ENCODE results near the gene CNTN6. TPM values are rescaled to one million over a fixed set of nuclear protein-coding genes. Genes with fewer than 3 reads are reported as not detected.

The CNTN6 gene
- total and polyA plus RNA-seq, 4 donors = 0.01 to 0.05 TPM; not detected in 2

DNA sequence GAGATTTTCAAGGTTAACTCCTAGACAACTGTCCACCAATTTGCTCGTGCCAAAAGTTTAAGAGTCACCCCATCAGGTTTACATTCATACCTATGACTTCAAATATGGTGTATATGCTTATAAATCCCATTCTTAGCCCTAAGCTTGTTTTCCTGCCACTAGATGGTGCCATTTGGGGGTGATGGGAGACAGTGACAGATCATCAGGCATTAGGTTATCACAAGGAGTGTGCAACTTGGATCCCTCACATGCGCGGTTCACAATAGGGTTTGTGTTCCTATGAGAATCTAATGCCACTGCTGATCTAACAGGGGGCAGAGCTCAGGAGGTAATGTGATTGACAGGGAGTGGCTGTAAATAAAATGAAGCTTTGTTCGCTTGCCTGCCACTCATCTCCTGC is 182.7 kb downstream of the CNTN6 start:
- Histone ChIP-seq H3K9me3 (ENCODE audit: control insufficient read depth in 4 of 4, low read length in 3 of 4) (no peaks in the 10 kb centered on the region), H3K9ac (ENCODE audit: low read depth in 1 of 2, low read length in 2 of 2) (no peak overlapping the region), H3K4me3 (ENCODE audit: low read depth in 1 of 3, low read length in 3 of 3) (no peak overlapping the region), H3K4me1 (ENCODE audit: control insufficient read depth in 4 of 4, insufficient read depth in 4 of 4, low read length in 3 of 4) (no peaks in the 10 kb centered on the region), H3K27ac (ENCODE audit: low read depth in 1 of 2, low read length in 2 of 2) (no peak overlapping the region), H3K36me3 (ENCODE audit: control insufficient read depth in 4 of 4, insufficient read depth in 3 of 4, low read depth in 1 of 4, low read length in 3 of 4) (no peaks in the 10 kb centered on the region), H3K27me3 (ENCODE audit: control insufficient read depth in 4 of 4, insufficient read depth in 4 of 4, low read length in 3 of 4) (no peaks in the 10 kb centered on the region)
- DNase-seq (ENCODE audit: low spot score) = no peak
- TF ChIP-seq GABPA (IDR thresholded peaks at IDR 0.05 in 1 of 2, conservative IDR thresholded peaks at IDR 0.05 in 1 of 2) (no peak), RAD21 (IDR thresholded peaks at IDR 0.05) (peak; percentile 26 to 62), CTCF (IDR thresholded peaks at IDR 0.05; ENCODE audit: low read depth, low read length, missing input control) (peak; percentile 4)
- WGBS = 61% methylated on average over 4 of the region's 4 CpGs

DNA sequence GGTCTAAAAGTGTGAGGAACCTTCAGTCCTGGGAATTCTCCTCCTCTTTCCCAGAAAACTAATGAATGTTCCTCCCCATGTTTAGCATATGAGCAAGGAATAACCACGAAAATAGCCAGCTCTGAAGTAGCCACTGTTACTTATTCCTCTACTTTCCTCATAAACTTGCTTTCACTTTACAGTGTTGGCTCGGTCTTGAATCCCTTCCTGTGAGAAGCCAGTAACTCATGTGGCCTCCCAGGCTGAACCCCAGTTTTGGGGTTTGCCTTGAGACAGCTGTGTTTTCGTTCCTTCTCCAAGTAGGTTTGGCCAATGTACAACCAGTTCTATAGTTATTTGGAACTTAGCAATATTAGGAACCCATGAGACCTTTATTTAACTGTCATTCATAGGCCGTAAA is 195.0 kb downstream of the CNTN6 start:
- H3K27ac ChIP-seq (ENCODE audit: low read depth in 1 of 2, low read length in 2 of 2) = no peak overlapping the region
- H3K4me1 ChIP-seq (ENCODE audit: control insufficient read depth in 4 of 4, insufficient read depth in 4 of 4, low read length in 3 of 4) = no peaks in the 10 kb centered on the region
- H3K4me3 ChIP-seq (ENCODE audit: low read depth in 1 of 3, low read length in 3 of 3) = no peak overlapping the region
- DNase-seq (ENCODE audit: low spot score) = no peak
- WGBS = 62% methylated on average over 4 of the region's 4 CpGs
- H3K27me3 ChIP-seq (ENCODE audit: control insufficient read depth in 4 of 4, insufficient read depth in 4 of 4, low read length in 3 of 4) = no peaks in the 10 kb centered on the region
- no peak for TF ChIP-seq NR2F2 (IDR thresholded peaks at IDR 0.05)
- TF ChIP-seq JUND (IDR thresholded peaks at IDR 0.05) = no peak
- no peak for TF ChIP-seq HNF4G (IDR thresholded peaks at IDR 0.05)
- TF ChIP-seq YY1 (IDR thresholded peaks at IDR 0.05) = no peak
- TF ChIP-seq FOXA1 (IDR thresholded peaks at IDR 0.05) = no peak
- TF ChIP-seq HNF4A (conservative IDR thresholded peaks at IDR 0.05) = no peak
- TF ChIP-seq, protein P1, sequence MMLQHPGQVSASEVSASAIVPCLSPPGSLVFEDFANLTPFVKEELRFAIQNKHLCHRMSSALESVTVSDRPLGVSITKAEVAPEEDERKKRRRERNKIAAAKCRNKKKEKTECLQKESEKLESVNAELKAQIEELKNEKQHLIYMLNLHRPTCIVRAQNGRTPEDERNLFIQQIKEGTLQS (IDR thresholded peaks at IDR 0.05) = no peak
- no peak for TF ChIP-seq FOXA2 (IDR thresholded peaks at IDR 0.05)
- no peak for TF ChIP-seq RXRA (IDR thresholded peaks at IDR 0.05)
- H3K36me3 ChIP-seq (ENCODE audit: control insufficient read depth in 4 of 4, insufficient read depth in 3 of 4, low read depth in 1 of 4, low read length in 3 of 4) = no peaks in the 10 kb centered on the region
- H3K9me3 ChIP-seq (ENCODE audit: control insufficient read depth in 4 of 4, low read length in 3 of 4) = no peaks in the 10 kb centered on the region
- no peak overlapping the region for H3K9ac ChIP-seq (ENCODE audit: low read depth in 1 of 2, low read length in 2 of 2)

DNA sequence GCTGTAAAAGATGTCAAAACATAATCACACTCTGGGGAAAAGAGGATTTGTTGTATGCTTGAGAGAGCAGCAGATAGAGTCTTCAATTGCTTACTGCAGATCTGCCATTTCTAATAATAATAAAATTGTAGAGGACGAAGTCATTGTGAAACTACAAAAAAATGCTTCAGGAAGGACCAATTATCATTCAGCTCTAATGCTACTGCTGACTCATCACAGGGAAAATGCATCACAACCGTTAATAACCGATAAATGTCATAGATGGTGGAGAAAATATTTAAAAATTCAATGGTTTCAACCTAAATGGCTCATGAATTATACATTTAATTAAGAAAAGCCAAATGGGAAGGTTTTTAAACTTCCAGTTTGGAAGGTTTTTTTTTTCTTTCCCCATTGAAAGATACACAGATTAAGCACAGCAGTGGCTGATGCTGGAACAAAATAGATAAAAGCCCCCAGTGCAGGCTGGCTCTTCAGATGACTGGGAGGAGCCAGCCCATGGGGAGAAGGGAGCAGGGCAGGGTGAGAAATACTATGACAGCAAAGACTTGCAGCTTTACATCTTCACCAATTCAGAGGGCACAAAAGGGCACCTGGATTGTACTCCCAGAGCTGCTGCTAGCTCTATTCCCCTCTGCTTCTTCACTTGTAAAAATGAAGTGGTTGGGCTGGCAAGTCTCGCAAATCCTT is 196.1 kb downstream of the CNTN6 start:
- Histone ChIP-seq H3K9me3 (ENCODE audit: control insufficient read depth in 4 of 4, low read length in 3 of 4) (no peaks in the 10 kb centered on the region), H3K4me1 (ENCODE audit: control insufficient read depth in 4 of 4, insufficient read depth in 4 of 4, low read length in 3 of 4) (no peaks in the 10 kb centered on the region), H3K9ac (ENCODE audit: low read depth in 1 of 2, low read length in 2 of 2) (no peak overlapping the region), H3K4me3 (ENCODE audit: low read depth in 1 of 3, low read length in 3 of 3) (no peak overlapping the region), H3K27ac (ENCODE audit: low read depth in 1 of 2, low read length in 2 of 2) (no peak overlapping the region), H3K36me3 (ENCODE audit: control insufficient read depth in 4 of 4, insufficient read depth in 3 of 4, low read depth in 1 of 4, low read length in 3 of 4) (no peaks in the 10 kb centered on the region), H3K27me3 (ENCODE audit: control insufficient read depth in 4 of 4, insufficient read depth in 4 of 4, low read length in 3 of 4) (no peaks in the 10 kb centered on the region)
- WGBS = 68% methylated on average over 4 of the region's 4 CpGs
- no peak for DNase-seq (ENCODE audit: low spot score)
- no peak for TF ChIP-seq RXRA (IDR thresholded peaks at IDR 0.05)
- no peak for TF ChIP-seq EGR1 (IDR thresholded peaks at IDR 0.05; ENCODE audit: low read depth in 2 of 2)
- TF ChIP-seq TAF1 (conservative IDR thresholded peaks at IDR 0.05) = no peak
- TF ChIP-seq, protein P1 (IDR thresholded peaks at IDR 0.05) = no peak
- no peak for TF ChIP-seq MAX (IDR thresholded peaks at IDR 0.05)
- no peak for TF ChIP-seq FOXA1 (IDR thresholded peaks at IDR 0.05)
- TF ChIP-seq REST (IDR thresholded peaks at IDR 0.05) = no peak
- TF ChIP-seq SP1 (IDR thresholded peaks at IDR 0.05) = no peak
- no peak for TF ChIP-seq RAD21 (IDR thresholded peaks at IDR 0.05)
- no peak for TF ChIP-seq FOXA2 (IDR thresholded peaks at IDR 0.05)
- no peak for TF ChIP-seq HNF4A (conservative IDR thresholded peaks at IDR 0.05)
- TF ChIP-seq ZBTB33 (IDR thresholded peaks at IDR 0.05) = no peak
- TF ChIP-seq HNF4G (IDR thresholded peaks at IDR 0.05) = no peak
- TF ChIP-seq JUND (IDR thresholded peaks at IDR 0.05) = no peak

Measured in liver (tissue), 9 donors.